ENCODE measurements around the gene NPR1. TPM values are rescaled to one million over a fixed set of nuclear protein-coding genes. Genes with fewer than 3 reads are reported as not detected.
A peak's percentile ranks its signal among the peaks of the same experiment; 100 is the strongest.
"Not testable (repeated sequence)": the region's sequence is repeated elsewhere in the genome, so short reads cannot be mapped to it uniquely, and the experiment has no call there.

Gene NPR1
- total RNA-seq, 1 donor = under 0.01 TPM

- DNase-seq (ENCODE audit: insufficient read length, low spot score, missing footprints) = no peak
- TF ChIP-seq, protein P1, sequence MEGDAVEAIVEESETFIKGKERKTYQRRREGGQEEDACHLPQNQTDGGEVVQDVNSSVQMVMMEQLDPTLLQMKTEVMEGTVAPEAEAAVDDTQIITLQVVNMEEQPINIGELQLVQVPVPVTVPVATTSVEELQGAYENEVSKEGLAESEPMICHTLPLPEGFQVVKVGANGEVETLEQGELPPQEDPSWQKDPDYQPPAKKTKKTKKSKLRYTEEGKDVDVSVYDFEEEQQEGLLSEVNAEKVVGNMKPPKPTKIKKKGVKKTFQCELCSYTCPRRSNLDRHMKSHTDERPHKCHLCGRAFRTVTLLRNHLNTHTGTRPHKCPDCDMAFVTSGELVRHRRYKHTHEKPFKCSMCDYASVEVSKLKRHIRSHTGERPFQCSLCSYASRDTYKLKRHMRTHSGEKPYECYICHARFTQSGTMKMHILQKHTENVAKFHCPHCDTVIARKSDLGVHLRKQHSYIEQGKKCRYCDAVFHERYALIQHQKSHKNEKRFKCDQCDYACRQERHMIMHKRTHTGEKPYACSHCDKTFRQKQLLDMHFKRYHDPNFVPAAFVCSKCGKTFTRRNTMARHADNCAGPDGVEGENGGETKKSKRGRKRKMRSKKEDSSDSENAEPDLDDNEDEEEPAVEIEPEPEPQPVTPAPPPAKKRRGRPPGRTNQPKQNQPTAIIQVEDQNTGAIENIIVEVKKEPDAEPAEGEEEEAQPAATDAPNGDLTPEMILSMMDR (IDR thresholded peaks at IDR 0.05; ENCODE audit: extremely low read depth, low read depth, low read length) = no peak
These were observed 16.2 kb upstream of the NPR1 start for GRCh38 chr1:153662269-153662668.

GRCh38 chr1:153663211-153663610, 15.3 kb upstream of the NPR1 start:
- peaks cover 32% of the 10 kb centered on the region for H3K79me2 ChIP-seq (ENCODE audit: insufficient read depth, low read length)
- H3K36me3 ChIP-seq (ENCODE audit: insufficient read depth, low read length) = peaks cover 77% of the 10 kb centered on the region
- no peaks in the 10 kb centered on the region for H3K9me3 ChIP-seq (ENCODE audit: low read depth, low read length)
- DNase-seq (ENCODE audit: insufficient read length, low spot score, missing footprints) = no peak
- H3K27ac ChIP-seq (ENCODE audit: low read depth, low read length) = peak overlapping the region; percentile 71
- no peak overlapping the region for H2AFZ ChIP-seq (ENCODE audit: low read length)
- peaks cover 18% of the 10 kb centered on the region for H3K4me1 ChIP-seq (ENCODE audit: insufficient read depth, low read length)
- peaks cover 3% of the 10 kb centered on the region for H4K20me1 ChIP-seq (ENCODE audit: insufficient read depth, low read length)
- no peak overlapping the region for H3K4me3 ChIP-seq (ENCODE audit: insufficient read depth, low read length)
- TF ChIP-seq, protein P1 (IDR thresholded peaks at IDR 0.05; ENCODE audit: extremely low read depth, low read depth, low read length) = no peak
- H3K4me2 ChIP-seq (ENCODE audit: insufficient read depth, low read length) = no peak overlapping the region
- H3K27me3 ChIP-seq (ENCODE audit: insufficient read depth, low read length) = no peaks in the 10 kb centered on the region

More at GRCh38 chr1:153662269-153662668, 16.2 kb upstream of the NPR1 start:
- Histone ChIP-seq H3K4me3 (ENCODE audit: insufficient read depth, low read length) (no peak overlapping the region), H3K4me1 (ENCODE audit: insufficient read depth, low read length) (peaks cover 18% of the 10 kb centered on the region), H4K20me1 (ENCODE audit: insufficient read depth, low read length) (peaks cover 3% of the 10 kb centered on the region), H3K36me3 (ENCODE audit: insufficient read depth, low read length) (peaks cover 67% of the 10 kb centered on the region), H2AFZ (ENCODE audit: low read length) (no peak overlapping the region), H3K79me2 (ENCODE audit: insufficient read depth, low read length) (peaks cover 23% of the 10 kb centered on the region), H3K9me3 (ENCODE audit: low read depth, low read length) (no peaks in the 10 kb centered on the region), H3K4me2 (ENCODE audit: insufficient read depth, low read length) (no peak overlapping the region), H3K27ac (ENCODE audit: low read depth, low read length) (peak overlapping the region; percentile 71), H3K27me3 (ENCODE audit: insufficient read depth, low read length) (no peaks in the 10 kb centered on the region)

- TF ChIP-seq, protein P1 (IDR thresholded peaks at IDR 0.05; ENCODE audit: extremely low read depth, low read depth, low read length) = no peak
- H3K79me2 ChIP-seq (ENCODE audit: insufficient read depth, low read length) = peaks cover 40% of the 10 kb centered on the region
- no peak for DNase-seq (ENCODE audit: insufficient read length, low spot score, missing footprints)
- no peak overlapping the region for H2AFZ ChIP-seq (ENCODE audit: low read length)
- H3K36me3 ChIP-seq (ENCODE audit: insufficient read depth, low read length) = peaks cover 73% of the 10 kb centered on the region
- no peak overlapping the region for H3K27ac ChIP-seq (ENCODE audit: low read depth, low read length)
- no peak overlapping the region for H3K4me2 ChIP-seq (ENCODE audit: insufficient read depth, low read length)
- H3K9me3 ChIP-seq (ENCODE audit: low read depth, low read length) = no peaks in the 10 kb centered on the region
- no peak overlapping the region for H3K4me3 ChIP-seq (ENCODE audit: insufficient read depth, low read length)
- H3K4me1 ChIP-seq (ENCODE audit: insufficient read depth, low read length) = peaks cover 22% of the 10 kb centered on the region
- H4K20me1 ChIP-seq (ENCODE audit: insufficient read depth, low read length) = peaks cover 6% of the 10 kb centered on the region
- no peaks in the 10 kb centered on the region for H3K27me3 ChIP-seq (ENCODE audit: insufficient read depth, low read length)
These were observed 11.0 kb upstream of the NPR1 start for GRCh38 chr1:153667439-153667838.

DNA sequence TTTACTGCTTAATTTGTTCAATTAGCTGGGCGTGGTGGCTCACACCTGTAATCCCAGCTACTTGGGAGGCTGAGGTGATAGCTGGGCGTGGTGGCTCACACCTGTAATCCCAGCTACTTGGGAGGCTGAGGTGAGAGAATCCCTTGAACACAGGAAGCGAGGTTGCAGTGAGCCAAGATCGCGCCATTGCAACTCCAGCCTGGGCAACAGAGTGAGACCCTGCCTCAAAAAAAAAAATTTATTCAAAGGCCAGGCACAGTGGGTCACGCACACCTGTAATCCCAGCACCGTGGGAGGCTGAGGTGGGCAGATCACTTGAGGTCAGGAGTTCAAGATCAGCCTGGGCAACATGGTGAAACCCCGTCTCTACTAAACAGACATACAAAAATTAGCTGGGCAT, 9.8 kb upstream of the NPR1 start:
- Histone ChIP-seq H3K4me1 (ENCODE audit: insufficient read depth, low read length) (peaks cover 16% of the 10 kb centered on the region), H3K79me2 (ENCODE audit: insufficient read depth, low read length) (peaks cover 40% of the 10 kb centered on the region), H3K36me3 (ENCODE audit: insufficient read depth, low read length) (peaks cover 61% of the 10 kb centered on the region)
- H3K27ac ChIP-seq (ENCODE audit: low read depth, low read length); DNase-seq (ENCODE audit: insufficient read length, low spot score, missing footprints); H3K27me3 ChIP-seq (ENCODE audit: insufficient read depth, low read length); H2AFZ ChIP-seq (ENCODE audit: low read length); H4K20me1 ChIP-seq (ENCODE audit: insufficient read depth, low read length); H3K9me3 ChIP-seq (ENCODE audit: low read depth, low read length); H3K4me2 ChIP-seq (ENCODE audit: insufficient read depth, low read length); H3K4me3 ChIP-seq (ENCODE audit: insufficient read depth, low read length): not testable (repeated sequence)

Data from osteoblast (primary cell).